ENCODE results near the gene KRABD2.

DNA sequence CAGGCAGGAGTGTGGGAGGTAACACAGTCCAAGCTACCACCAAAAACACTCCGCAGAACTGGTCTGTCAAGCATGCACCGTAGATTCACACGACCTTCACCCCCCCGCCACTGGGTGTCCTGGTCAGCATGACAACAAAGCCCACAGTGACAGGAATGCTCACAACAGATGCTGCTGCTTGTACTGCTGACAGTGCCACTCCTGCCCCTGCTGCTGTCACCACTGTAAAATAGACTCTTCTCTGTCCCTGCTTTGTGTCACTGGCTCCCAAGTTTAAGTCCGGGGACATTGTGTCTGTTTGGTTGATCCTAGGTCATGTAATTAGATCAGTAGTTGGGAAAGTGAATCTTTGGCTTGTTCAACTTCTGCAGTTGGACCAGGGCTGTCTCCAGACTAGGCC is 43.8 kb downstream of the KRABD2 start:
- TF ChIP-seq POLR2AphosphoS5 (IDR thresholded peaks at IDR 0.05; ENCODE audit: insufficient read depth in 1 of 2, low read depth in 1 of 2) (no peak), POLR2A (IDR thresholded peaks at IDR 0.05) (no peak)
- TF ChIP-seq, protein P1, sequence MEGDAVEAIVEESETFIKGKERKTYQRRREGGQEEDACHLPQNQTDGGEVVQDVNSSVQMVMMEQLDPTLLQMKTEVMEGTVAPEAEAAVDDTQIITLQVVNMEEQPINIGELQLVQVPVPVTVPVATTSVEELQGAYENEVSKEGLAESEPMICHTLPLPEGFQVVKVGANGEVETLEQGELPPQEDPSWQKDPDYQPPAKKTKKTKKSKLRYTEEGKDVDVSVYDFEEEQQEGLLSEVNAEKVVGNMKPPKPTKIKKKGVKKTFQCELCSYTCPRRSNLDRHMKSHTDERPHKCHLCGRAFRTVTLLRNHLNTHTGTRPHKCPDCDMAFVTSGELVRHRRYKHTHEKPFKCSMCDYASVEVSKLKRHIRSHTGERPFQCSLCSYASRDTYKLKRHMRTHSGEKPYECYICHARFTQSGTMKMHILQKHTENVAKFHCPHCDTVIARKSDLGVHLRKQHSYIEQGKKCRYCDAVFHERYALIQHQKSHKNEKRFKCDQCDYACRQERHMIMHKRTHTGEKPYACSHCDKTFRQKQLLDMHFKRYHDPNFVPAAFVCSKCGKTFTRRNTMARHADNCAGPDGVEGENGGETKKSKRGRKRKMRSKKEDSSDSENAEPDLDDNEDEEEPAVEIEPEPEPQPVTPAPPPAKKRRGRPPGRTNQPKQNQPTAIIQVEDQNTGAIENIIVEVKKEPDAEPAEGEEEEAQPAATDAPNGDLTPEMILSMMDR (IDR thresholded peaks at IDR 0.05) = no peak

Data from vagina (tissue), 2 donors.